GM10847 (cell line): ENCODE results near the gene SORCS3.

Experiments
- POLR2A ChIP-seq: IDR thresholded peaks from 2 replicates; pipeline ENCODE4 v1.6.1; 2011; ENCODE audit not compliant: insufficient read length; ENCODE audit errors: extremely low read depth

The SORCS3 gene

GRCh38 chr10:104707602-104708459, 66.7 kb downstream of the SORCS3 start:
- TF ChIP-seq POLR2A = no peak

- no peak for TF ChIP-seq POLR2A
These were observed 70.2 kb downstream of the SORCS3 start for GRCh38 chr10:104711302-104711721.

GRCh38 chr10:104731192-104731591, 90.1 kb downstream of the SORCS3 start:
- no peak for TF ChIP-seq POLR2A

GRCh38 chr10:104732222-104732621, 91.1 kb downstream of the SORCS3 start:
- no peak for TF ChIP-seq POLR2A

- TF ChIP-seq POLR2A = no peak
These were observed 93.3 kb downstream of the SORCS3 start for GRCh38 chr10:104734433-104734832.

GRCh38 chr10:104735036-104735756, 94.1 kb downstream of the SORCS3 start:
- no peak for TF ChIP-seq POLR2A

GRCh38 chr10:104735757-104736391, 94.8 kb downstream of the SORCS3 start:
- no peak for TF ChIP-seq POLR2A

GRCh38 chr10:104741127-104741526, 100.0 kb downstream of the SORCS3 start:
- no peak for TF ChIP-seq POLR2A

- TF ChIP-seq POLR2A = no peak
These were observed 103.0 kb downstream of the SORCS3 start for GRCh38 chr10:104744052-104744451.

GRCh38 chr10:104750291-104750690, 109.2 kb downstream of the SORCS3 start:
- no peak for TF ChIP-seq POLR2A

- TF ChIP-seq POLR2A = no peak
These were observed 121.7 kb downstream of the SORCS3 start for GRCh38 chr10:104762793-104763192.

- no peak for TF ChIP-seq POLR2A
These were observed 125.3 kb downstream of the SORCS3 start for GRCh38 chr10:104766341-104766740.

- no peak for TF ChIP-seq POLR2A
These were observed 126.2 kb downstream of the SORCS3 start for GRCh38 chr10:104767282-104767681.

- no peak for TF ChIP-seq POLR2A
These were observed 126.7 kb downstream of the SORCS3 start for GRCh38 chr10:104767745-104768144.

- TF ChIP-seq POLR2A = no peak
These were observed 132.0 kb downstream of the SORCS3 start for GRCh38 chr10:104773105-104773504.

GRCh38 chr10:104774234-104774633, 133.1 kb downstream of the SORCS3 start:
- no peak for TF ChIP-seq POLR2A
